ENCODE data around the gene CBR3.

Gene CBR3

DNA sequence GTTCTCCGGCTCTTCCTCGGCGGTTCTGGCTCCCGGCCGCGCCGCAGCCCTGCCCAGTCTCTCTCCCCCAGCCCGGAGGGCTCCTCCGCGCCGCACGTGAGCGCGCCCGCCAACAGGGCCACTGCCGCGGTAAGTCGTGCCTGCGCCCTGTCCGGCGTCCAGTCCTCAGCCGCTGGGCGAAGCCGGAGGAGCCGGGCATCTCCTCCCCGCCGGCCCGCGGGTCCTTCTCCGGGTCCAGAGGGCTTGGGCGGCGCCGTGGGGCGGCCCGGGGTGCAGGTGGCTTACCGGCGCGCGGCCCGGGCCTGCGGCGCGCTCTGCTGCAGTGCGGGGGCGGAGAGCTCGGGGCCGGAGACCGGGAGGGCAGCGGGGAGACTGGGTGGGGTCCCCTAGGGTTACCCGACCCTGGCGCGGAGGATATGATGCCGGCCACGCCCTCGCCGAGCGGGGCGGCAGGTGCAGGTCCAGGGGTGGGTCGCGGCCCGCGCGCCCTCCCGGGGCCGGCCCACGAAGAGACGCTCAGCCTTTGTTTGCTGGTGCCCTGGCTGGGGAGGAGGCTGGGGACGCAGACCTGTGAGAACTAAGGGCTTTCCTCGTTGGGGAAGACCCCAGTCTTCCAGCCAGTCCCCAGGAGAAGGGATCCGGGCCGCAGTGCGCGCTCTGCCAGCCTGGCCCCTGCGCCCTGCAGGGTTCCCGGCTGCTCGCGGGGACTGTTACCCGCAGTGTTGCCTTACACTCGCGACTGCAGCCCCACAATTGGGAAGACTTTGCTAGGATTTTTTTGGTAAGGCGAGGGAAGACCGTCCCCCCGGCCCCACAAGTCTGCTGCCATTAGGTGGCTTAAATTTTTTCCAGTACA is 22.2 kb downstream of the CBR3 start, which contains the start of gene DOP1B:
DOP1B (plus strand) TSS at position 10 of the 856 bp plus-strand sequence. CDS start 7,910 bp downstream, outside the sequence.
- DNase-seq, result peak; percentile 25 to 44

DNA sequence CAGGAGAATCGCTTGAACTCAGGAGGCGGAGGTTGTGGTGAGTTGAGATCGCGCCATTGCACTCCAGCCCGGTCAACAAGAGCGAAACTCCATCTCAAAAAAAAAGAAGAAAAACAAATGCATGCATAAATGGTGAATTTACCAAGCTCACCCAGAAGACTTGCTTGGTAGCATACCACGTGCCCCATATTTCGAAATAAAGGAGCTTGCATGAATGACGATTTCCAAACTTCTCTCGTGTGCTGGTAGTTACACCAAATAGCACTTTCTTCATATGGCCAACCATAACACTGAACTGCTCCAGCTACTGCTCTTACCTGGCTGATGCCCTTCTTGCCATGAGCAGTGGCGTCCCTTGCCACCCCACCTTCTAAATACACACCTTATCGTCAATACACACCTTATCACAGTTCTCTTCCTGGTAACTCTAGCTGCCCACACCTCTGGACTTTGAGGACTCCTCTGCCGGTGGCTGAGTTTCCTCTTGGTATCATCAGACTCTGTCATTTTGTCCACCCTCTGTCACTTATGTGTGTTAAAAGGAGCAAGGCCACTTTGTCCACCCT is 24.6 kb downstream of the CBR3 start:
- DNase-seq, result peak; percentile 91 to 96

- no peak for DNase-seq
These were observed 25.9 kb downstream of the CBR3 start for GRCh38 chr21:36160850-36161178.

DNA sequence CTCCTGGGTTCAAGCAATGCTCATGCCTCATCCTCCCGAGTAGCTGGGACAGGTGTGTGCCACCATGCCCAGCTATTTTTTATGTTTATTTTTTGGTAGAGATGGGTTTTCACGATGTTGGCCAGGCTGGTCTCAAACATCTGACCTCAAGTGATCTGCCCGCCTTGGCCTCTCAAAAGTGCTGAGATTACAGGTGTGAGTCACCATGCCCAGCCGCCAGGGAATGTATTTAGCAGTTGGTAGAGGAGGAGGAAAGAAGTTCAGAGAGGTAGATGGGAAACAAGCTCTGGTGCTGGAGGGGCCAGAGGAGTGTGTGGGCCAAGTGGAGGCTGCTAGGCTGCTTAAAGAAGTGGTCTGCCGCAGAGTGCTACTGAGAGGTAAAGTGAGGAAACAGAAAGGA is 27.8 kb downstream of the CBR3 start:
- DNase-seq, result no peak

- peak; percentile 49 to 58 for DNase-seq
These were observed 29.2 kb downstream of the CBR3 start for GRCh38 chr21:36163750-36164741.

DNA sequence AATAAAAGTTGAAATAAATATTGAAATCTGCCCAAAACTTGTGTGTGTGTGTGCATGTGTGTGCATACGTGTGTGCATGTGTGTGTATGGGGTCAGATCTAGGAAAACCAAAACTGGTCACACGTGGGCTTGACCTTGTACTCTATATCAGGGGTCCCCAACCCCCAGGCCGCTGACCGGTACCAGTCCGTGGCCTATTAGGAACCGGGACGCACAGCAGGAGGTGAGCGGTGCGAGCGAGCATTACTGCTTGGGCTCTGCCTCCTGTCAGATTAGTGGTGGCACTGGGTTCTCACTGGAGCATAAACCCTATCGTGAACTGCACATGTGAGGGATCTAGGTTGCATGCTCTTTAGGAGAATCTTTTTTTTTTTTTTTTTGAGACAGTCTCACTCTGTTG is 30.5 kb downstream of the CBR3 start:
- DNase-seq, result no peak

- no peak for DNase-seq
These were observed 31.8 kb downstream of the CBR3 start for GRCh38 chr21:36166705-36167104.

- no peak for DNase-seq
These were observed 32.7 kb downstream of the CBR3 start for GRCh38 chr21:36167541-36167940.

DNA sequence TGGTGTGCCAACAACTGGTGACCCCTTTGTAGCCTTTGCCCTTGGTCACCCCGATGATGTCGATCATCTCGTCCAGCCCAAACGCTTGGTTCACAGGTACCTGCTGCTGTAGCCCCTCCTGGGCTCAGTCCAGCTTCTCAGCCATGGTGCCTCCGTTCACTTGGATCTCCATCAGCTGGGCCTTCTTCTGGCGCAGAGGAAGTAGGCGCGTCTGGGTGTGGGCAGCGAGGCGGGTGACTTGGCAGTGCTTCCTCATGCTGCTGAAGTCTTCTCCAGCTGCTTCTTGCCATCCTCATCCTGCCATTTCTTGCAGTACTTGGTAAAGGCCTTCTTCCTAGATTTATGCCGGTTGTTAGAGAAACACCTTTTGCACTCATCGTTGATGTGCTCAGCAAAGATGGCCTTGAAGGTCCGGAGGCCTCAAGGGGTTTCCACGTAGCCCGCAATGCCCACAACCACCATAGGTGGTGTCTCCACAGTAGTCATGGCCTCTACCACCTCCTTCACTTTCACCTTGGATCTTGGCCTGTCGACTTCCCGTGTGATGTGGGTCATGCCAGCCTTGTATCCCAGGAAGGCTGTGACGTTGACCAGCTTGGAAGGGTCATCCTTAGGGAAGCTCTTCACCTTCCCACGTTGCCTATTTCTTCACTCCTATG is 34.7 kb downstream of the CBR3 start:
- peak; percentile 66 to 92 for DNase-seq

GRCh38 chr21:36170823-36171222 is 35.9 kb downstream of the CBR3 start:
- DNase-seq, result no peak

DNA sequence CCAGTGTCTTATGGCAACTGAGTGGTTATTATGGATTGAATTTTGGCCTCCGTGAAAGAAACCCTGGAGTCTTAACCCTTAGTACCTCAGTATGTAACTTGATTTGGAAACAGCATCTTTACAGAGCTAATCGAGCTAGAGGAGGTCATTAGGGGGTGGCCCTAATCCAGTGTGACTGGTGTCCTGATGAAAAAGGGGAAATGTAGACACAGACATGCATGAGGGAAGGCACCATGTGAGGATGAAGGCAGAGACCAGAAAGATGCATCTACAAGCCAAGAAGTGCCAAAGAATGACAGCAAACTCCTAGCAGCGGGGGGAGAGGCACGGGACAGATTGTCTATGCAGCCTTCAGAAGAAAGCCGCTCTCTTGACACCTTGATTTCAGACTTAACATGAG is 36.5 kb downstream of the CBR3 start:
- peak; percentile 77 to 88 for DNase-seq

DNA sequence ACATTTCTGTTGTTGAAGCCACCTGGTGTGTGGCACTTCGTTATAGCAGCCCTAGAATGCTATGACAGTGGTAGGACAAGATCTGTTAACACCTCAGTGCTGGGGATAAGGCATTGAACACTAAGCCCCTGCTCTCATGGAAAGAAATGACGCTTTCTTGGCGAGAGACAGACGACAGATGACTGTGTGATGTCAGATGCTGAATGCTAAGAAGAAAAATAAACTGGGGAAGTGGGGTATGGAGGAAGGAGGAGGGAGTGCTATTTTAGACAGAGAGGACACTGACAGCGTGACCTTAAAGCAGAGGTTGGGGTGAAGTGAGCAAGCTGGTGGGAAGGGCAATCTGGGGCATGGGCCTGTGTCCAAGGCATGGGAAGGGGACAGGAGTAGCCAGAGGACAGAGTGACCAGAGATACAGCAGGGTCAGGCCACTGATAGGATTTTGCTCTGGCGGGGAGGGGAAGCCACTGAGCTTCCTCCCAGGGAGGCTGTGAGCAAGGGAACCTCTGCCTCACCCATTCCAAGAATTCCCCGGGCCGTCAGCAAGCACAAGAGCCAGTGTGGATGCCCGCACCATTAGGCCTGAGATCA is 37.0 kb downstream of the CBR3 start:
- DNase-seq, result peak; percentile 57 to 79

DNA sequence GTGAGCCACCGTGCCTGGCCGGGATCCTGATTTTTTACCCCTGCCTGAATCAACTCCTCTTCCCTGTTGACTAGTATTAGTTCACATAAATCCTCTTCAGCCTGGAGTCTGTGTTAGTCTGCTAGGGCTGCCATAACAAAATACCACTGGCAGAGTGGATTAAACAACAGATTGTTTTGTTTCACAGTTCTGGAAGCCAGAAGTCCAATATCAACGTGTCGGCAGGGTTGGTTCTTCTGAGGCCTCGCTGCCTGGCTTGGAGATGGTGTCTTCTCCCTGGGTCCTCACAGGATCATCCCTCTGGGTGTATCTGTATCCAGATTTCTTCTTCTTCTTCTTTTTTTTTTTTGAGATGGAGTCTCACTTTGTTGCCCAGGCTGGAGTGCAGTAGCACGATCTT is 39.9 kb downstream of the CBR3 start:
- DNase-seq, result no peak

GRCh38 chr21:36175771-36176565 is 41.1 kb downstream of the CBR3 start:
- DNase-seq, result no peak

DNA sequence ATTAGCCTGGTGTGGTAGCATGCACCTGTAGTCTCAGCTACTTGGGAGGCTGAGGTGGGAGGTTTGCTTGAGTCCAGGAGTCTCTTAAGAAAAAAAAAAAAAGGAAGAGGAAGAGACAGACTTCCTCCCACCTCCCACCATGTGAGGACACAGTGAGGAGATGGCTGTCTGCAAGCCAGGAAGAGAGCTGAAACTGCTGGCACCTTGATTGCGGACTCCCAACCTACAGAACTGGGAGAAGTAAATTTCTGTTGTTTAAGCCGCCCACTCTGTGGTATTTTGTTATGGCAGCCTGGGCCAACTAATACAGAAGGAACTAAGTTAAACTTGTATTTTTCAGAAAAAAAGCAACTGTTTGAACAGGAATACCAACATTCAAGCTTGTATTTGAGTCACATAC is 43.5 kb downstream of the CBR3 start:
- DNase-seq, result peak; percentile 80 to 93

- DNase-seq, result no peak
These were observed 44.3 kb downstream of the CBR3 start for GRCh38 chr21:36179145-36179544.

- no peak for DNase-seq
These were observed 46.1 kb downstream of the CBR3 start for GRCh38 chr21:36180963-36181362.

GRCh38 chr21:36183144-36183795 is 48.4 kb downstream of the CBR3 start:
- DNase-seq, result no peak

DNA sequence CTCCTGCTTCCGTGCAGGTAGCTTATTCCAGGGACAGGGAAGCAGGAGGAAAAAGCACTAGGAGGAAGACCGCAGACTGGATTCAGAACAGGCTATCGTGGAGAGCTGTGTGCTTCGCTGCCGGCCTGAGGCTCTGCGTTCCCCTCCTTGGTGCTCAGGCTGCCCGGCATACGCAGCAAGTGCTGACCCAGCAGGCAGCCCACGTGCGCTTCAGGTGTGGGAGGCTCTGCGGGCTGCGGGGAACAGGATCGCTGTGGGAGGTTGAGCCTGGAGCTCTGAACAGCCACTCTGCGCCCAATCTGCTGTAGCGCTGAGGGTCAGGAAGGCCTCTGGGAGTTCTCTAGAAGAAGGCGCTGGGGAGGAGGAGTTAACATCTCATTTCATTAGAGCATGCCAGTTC is 49.7 kb downstream of the CBR3 start:
- no peak for DNase-seq

DNA sequence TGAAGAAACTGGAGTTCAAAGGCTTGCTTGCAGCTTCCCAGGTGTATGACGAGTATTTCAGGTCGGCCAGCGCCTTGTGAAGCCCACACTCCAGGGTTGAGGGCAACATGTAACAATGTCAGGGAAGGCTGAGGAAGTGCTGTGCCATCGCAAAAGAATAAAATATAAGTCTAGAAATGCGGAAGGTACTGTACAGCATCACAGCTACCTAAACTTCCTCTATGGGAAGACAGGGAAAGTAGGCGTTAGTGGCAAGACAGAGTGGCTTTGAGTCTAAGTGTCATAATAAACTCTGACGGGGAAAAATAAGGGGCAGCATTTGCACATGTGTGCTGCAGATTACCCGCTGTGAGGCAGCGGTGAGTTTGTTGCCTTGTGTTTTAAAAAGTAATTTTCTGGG is 50.6 kb downstream of the CBR3 start:
- DNase-seq, result peak; percentile 54 to 59

GRCh38 chr21:36186081-36186480 is 51.2 kb downstream of the CBR3 start:
- DNase-seq, result peak; percentile 74 to 75
